ENCODE data around the gene LIPE.

LIPE gene

GRCh38 chr19:42400404-42400803 is 26.8 kb downstream of the LIPE start:
- H3K4me3 ChIP-seq (ENCODE audit: low read length) = no peak overlapping the region
- no peak for DNase-seq (ENCODE audit: low read depth)
- TF ChIP-seq CTCF (IDR thresholded peaks at IDR 0.05; ENCODE audit: insufficient read depth, low read depth, low read length, missing control alignments) = no peak

- no peak for DNase-seq (ENCODE audit: low read depth)
- H3K4me3 ChIP-seq (ENCODE audit: low read length) = peak overlapping the region; percentile 83
- no peak for TF ChIP-seq CTCF (IDR thresholded peaks at IDR 0.05; ENCODE audit: insufficient read depth, low read depth, low read length, missing control alignments)
These were observed 29.7 kb downstream of the LIPE start for GRCh38 chr19:42397263-42398166.

GRCh38 chr19:42396381-42397262 is 30.6 kb downstream of the LIPE start:
- TF ChIP-seq CTCF (IDR thresholded peaks at IDR 0.05; ENCODE audit: insufficient read depth, low read depth, low read length, missing control alignments) = no peak
- peak overlapping the region; percentile 83 for H3K4me3 ChIP-seq (ENCODE audit: low read length)
- peak; percentile 99 for DNase-seq (ENCODE audit: low read depth)

- no peak for DNase-seq (ENCODE audit: low read depth)
- H3K4me3 ChIP-seq (ENCODE audit: low read length) = no peak overlapping the region
- TF ChIP-seq CTCF (IDR thresholded peaks at IDR 0.05; ENCODE audit: insufficient read depth, low read depth, low read length, missing control alignments) = no peak
These were observed 32.4 kb downstream of the LIPE start for GRCh38 chr19:42394751-42395150.

GRCh38 chr19:42392165-42392564 is 35.0 kb downstream of the LIPE start:
- no peak overlapping the region for H3K4me3 ChIP-seq (ENCODE audit: low read length)
- TF ChIP-seq CTCF (IDR thresholded peaks at IDR 0.05; ENCODE audit: insufficient read depth, low read depth, low read length, missing control alignments) = no peak
- no peak for DNase-seq (ENCODE audit: low read depth)

- H3K4me3 ChIP-seq (ENCODE audit: low read length) = no peak within 1 kb of the TSS
- no peak for DNase-seq (ENCODE audit: low read depth)
- TF ChIP-seq CTCF (IDR thresholded peaks at IDR 0.05; ENCODE audit: insufficient read depth, low read depth, low read length, missing control alignments) = no peak
These were observed 37.3 kb downstream of the LIPE start, which contains the start of gene CNFN for GRCh38 chr19:42389899-42390298. CNFN (minus strand) TSS chr19:42390297; CDS start chr19:42389037, 1,260 bp downstream.
